LNCAP (cell line): ENCODE measurements around the gene TMEM255B.

Source experiments
- CTCF ChIP-seq: fragments of 450-650 bp; IDR thresholded peaks from 2 replicates; pipeline ENCODE4 v1.5.1; 2017; ENCODE audit warnings: mild to moderate bottlenecking

TMEM255B gene

GRCh38 chr13:113813749-113814434 is 54.9 kb downstream of the TMEM255B start:
- TF ChIP-seq CTCF = no peak

DNA sequence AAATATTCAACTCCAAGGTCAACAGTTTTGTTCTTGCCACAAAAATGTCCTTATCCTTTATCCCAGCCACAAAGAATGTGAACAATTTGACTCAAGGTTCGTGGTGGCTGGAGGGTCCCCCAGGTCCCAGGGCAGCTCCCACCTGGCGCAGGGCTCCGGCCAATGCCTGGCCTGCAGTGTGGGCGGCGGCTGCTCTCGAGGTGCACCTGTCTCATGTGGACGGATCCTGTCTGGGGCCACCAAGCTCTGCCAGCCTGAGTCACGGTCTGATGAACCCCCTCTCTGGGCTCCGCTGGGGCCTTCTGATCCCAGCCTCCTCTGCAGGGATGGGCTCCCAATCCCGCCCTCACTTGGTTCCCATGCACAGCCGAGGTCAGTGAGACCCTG is 55.4 kb downstream of the TMEM255B start:
- no peak for TF ChIP-seq CTCF

DNA sequence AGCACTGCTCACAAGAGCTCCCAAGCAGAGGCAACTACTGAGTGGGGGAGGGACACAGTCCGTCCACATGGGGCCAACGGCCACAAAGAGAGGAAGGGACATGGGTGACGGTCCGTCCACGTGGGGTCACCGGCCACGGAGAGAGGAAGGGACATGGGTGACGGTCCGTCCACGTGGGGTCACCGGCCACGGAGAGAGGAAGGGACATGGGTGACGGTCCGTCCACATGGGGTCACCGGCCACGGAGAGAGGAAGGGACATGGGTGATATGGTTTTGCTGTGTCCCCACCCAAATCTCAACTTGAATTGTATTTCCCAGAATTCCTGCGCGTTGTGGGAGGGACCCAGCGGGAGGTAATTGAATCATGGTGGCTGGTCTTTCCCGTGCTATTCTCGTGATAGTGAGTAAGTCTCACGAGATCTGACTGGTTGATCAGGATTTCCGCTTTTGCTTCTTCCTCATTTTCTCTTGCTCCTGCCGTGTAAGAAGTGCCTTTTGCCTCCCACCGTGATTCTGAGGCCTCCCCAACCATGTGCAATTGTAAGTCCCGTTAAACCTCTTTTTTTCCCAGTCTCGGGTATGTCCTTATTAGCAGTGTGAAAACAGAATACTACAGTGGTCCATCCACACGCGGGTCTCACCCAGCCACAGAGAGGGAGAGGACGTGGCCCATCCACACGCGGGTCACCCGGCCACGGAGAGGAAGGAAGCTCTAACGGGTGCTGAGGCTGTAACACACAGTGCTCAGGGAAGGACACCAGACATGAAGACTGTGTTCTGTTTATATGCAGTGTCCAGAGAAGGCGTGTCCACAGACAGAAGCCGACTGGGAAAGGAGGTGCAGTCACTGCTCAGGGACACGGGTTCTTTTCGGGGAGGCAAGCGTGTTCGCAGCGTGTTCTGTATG is 56.4 kb downstream of the TMEM255B start:
- no peak for TF ChIP-seq CTCF

GRCh38 chr13:113816254-113816929 is 57.4 kb downstream of the TMEM255B start:
- no peak for TF ChIP-seq CTCF

- peak; percentile 71 for TF ChIP-seq CTCF
Measured at GRCh38 chr13:113816946-113817859, 58.2 kb downstream of the TMEM255B start.

GRCh38 chr13:113817860-113818691 is 59.0 kb downstream of the TMEM255B start:
- no peak for TF ChIP-seq CTCF
